GM12875 (cell line): Measurements from ENCODE around the gene NXPE4.

Source experiments
- H3K4me3 ChIP-seq: one replicate; pipeline ENCODE4 v1.5.1; 2011; ENCODE audit warnings: low read depth, low read length, control low read depth
- CTCF ChIP-seq: IDR thresholded peaks from 2 replicates; pipeline ENCODE4 v1.5.1; 2011; ENCODE audit warnings: low read depth, mild to moderate bottlenecking, control low read depth, inconsistent platforms, low read length, moderate library complexity, borderline replicate concordance; ENCODE audit not compliant: insufficient read depth

NXPE4 gene

GRCh38 chr11:114551060-114551459, 44.5 kb downstream of the NXPE4 start:
- TF ChIP-seq CTCF: no peak
- H3K4me3 ChIP-seq: no peak overlapping the region

GRCh38 chr11:114525682-114526081, 69.9 kb downstream of the NXPE4 start:
- no peak overlapping the region for H3K4me3 ChIP-seq
- TF ChIP-seq CTCF: no peak

- no peak for TF ChIP-seq CTCF
- H3K4me3 ChIP-seq: no peak overlapping the region
These were observed 71.5 kb downstream of the NXPE4 start for GRCh38 chr11:114524122-114524521.

GRCh38 chr11:114522818-114523217, 72.8 kb downstream of the NXPE4 start:
- no peak overlapping the region for H3K4me3 ChIP-seq
- no peak for TF ChIP-seq CTCF
